B cell (primary cell): Measurements from ENCODE around the gene DNTTIP2. TPM values are rescaled to one million over a fixed set of nuclear protein-coding genes. Genes with fewer than 3 reads are reported as not detected.

ENCODE experiments used
- ATAC-seq: fragments of 200-7000 bp; cut with Tn5 transposase; one replicate; pipeline ENCODE4 v1.10.0; 2021; ENCODE audit warnings: low read depth, mild to moderate bottlenecking, moderate number of reproducible peaks, moderate library complexity
- CTCF ChIA-PET: fragments of 350-600 bp; sonication (Branson Sonifier 250); formaldehyde crosslinking; loops from one replicate; lab custom pipeline; 2021; ENCODE audit warnings: antibody characterized with exemption, inconsistent platforms; lab: Charles Lee
- POLR2A ChIA-PET: fragments of 350-600 bp; sonication (Branson Sonifier 250); formaldehyde crosslinking; loops from one replicate; lab custom pipeline; 2021; ENCODE audit warnings: antibody characterized with exemption; lab: Charles Lee
- DNase-seq: peaks from one replicate; pipeline ENCODE4 v3.0.0; 2013
- H2AFZ ChIP-seq: 2 replicates; pipeline ENCODE4 v1.6.1; 2012; ENCODE audit warnings: mild to moderate bottlenecking, low read depth, low read length; ENCODE audit not compliant: insufficient read depth, poor library complexity, severe bottlenecking
- H3K27ac ChIP-seq, 2 donors: 1 replicate in 1 of 2; 2 replicates in 1 of 2; pipeline ENCODE4 v1.5.1; 2012 to 2013; ENCODE audit warnings: low read length in 2 of 2, mild to moderate bottlenecking in 2 of 2, moderate library complexity in 1 of 2
- H3K27me3 ChIP-seq, 4 experiments: fragments of 200-600 bp in 1 of 4; sonication (generic) in 1 of 4; replicated peaks in 1 of 4; 1 replicate in 2 of 4; 2 replicates in 2 of 4; pipeline versions ENCODE4 v1.6.1 to v1.7.0; 2013 to 2016; ENCODE audit warnings: low read length in 3 of 4, mild to moderate bottlenecking in 2 of 4, mixed read lengths in 1 of 4, moderate library complexity in 1 of 4; ENCODE audit not compliant: insufficient read depth in 4 of 4, control insufficient read depth in 3 of 4; ENCODE audit errors: control extremely low read depth in 1 of 4
- H3K36me3 ChIP-seq, 2 experiments: replicated peaks in 1 of 2; 1 replicate in 1 of 2; 2 replicates in 1 of 2; pipeline versions ENCODE4 v1.6.1 to v1.7.1; 2013; ENCODE audit warnings: low read length in 1 of 2; ENCODE audit not compliant: insufficient read depth in 2 of 2, control insufficient read depth in 1 of 2; ENCODE audit errors: control extremely low read depth in 1 of 2, extremely low read depth in 1 of 2
- H3K4me1 ChIP-seq, 2 donors: fragments of 200-600 bp in 1 of 2; sonication (generic) in 1 of 2; 1 replicate in 1 of 2; 2 replicates in 1 of 2; pipeline versions ENCODE4 v1.5.1 to v1.6.1; 2013 to 2017; ENCODE audit warnings: low read length in 2 of 2; ENCODE audit not compliant: control insufficient read depth in 2 of 2, insufficient read depth in 2 of 2
- H3K4me2 ChIP-seq: replicated peaks from 2 replicates; pipeline ENCODE3; 2012; ENCODE audit warnings: mild to moderate bottlenecking, low read depth, low read length; ENCODE audit not compliant: poor library complexity, severe bottlenecking
- H3K4me3 ChIP-seq, 5 experiments: fragments of 200-600 bp in 1 of 5; sonication (generic) in 1 of 5; 1 replicate in 3 of 5; 2 replicates in 2 of 5; pipeline versions ENCODE4 v1.5.1 to v1.7.0; 2011 to 2016; ENCODE audit warnings: low read length in 4 of 5, mild to moderate bottlenecking in 4 of 5, low read depth in 2 of 5, control low read depth in 1 of 5, moderate library complexity in 1 of 5; ENCODE audit not compliant: insufficient read depth in 1 of 5; ENCODE audit errors: control extremely low read depth in 1 of 5, extremely low read depth in 1 of 5
- H3K79me2 ChIP-seq: fragments of 200-600 bp; sonication (generic); one replicate; pipeline ENCODE4 v1.6.0; 2016; ENCODE audit warnings: low read length; ENCODE audit not compliant: control insufficient read depth, insufficient read depth
- H3K9ac ChIP-seq: fragments of 200-600 bp; sonication (generic); 2 replicates; pipeline ENCODE4 v1.6.1; 2017; ENCODE audit warnings: mild to moderate bottlenecking, low read length, moderate library complexity
- H3K9me3 ChIP-seq, 3 donors: one replicate each; pipeline versions ENCODE4 v1.6.1 to v1.7.1; 2013; ENCODE audit warnings: low read length in 2 of 3; ENCODE audit not compliant: control insufficient read depth in 2 of 3, insufficient read depth in 1 of 3; ENCODE audit errors: control extremely low read depth in 1 of 3
- H4K20me1 ChIP-seq: 2 replicates; pipeline ENCODE4 v1.6.0; 2012; ENCODE audit warnings: mild to moderate bottlenecking, low read length; ENCODE audit not compliant: insufficient read depth, control insufficient read depth, poor library complexity, severe bottlenecking
- H3K27ac Mint-ChIP-seq: one replicate; pipeline ENCODE4 v1.8.0; 2021; ENCODE audit warnings: mixed read lengths
- H3K27me3 Mint-ChIP-seq: one replicate; pipeline ENCODE4 v1.8.0; 2021; ENCODE audit warnings: mixed read lengths
- H3K4me1 Mint-ChIP-seq: one replicate; pipeline ENCODE4 v1.8.0; 2021; ENCODE audit warnings: mixed read lengths
- H3K4me3 Mint-ChIP-seq: one replicate; pipeline ENCODE4 v1.8.0; 2021; ENCODE audit warnings: mixed read lengths
- H3K9me3 Mint-ChIP-seq: one replicate; pipeline ENCODE4 v1.8.0; 2022; ENCODE audit warnings: mixed read lengths; ENCODE audit not compliant: insufficient read depth
- EZH2 ChIP-seq: IDR thresholded peaks from 2 replicates; pipeline ENCODE4 v1.6.1; 2012; ENCODE audit warnings: borderline replicate concordance, low read depth, mild to moderate bottlenecking, moderate library complexity, low read length; ENCODE audit not compliant: insufficient read depth, poor library complexity, severe bottlenecking
- WGBS: methylation state at CpG from one replicate; pipeline ENCODE4 v1.1.5; 2013; ENCODE audit warnings: missing lambda C conversion rate; ENCODE audit not compliant: insufficient coverage; 5-methylcytosine and 5-hydroxymethylcytosine counted together
- intact Hi-C: fragments of 100-400 bp; cut with micrococcal nuclease; formaldehyde crosslinking; loops from one replicate; pipeline ENCODE4 v1.10.0; 2022
- polyA plus RNA-seq: library from polyadenylated mRNA; depleted of rRNA; stranded (reverse); fragments of >200 nt; gene quantifications from 2 replicates; pipeline ENCODE4 v1.2.3, GENCODE V29; 2012
- total RNA-seq, 2 donors: library from RNA; stranded (reverse); fragments of 120-200 nt in 1 of 2; gene quantifications; 1 replicate in 1 of 2; 2 replicates in 1 of 2; pipeline versions ENCODE4 v1.2.3 to v1.2.4, GENCODE V29; 2013 to 2022
- TF ChIP-seq, protein P1 (sequence below): fragments of 200-600 bp; IDR thresholded peaks from one replicate; pipeline ENCODE4 v1.8.0; 2022; ENCODE audit warnings: antibody characterized with exemption, mild to moderate bottlenecking

Gene DNTTIP2
- total and polyA plus RNA-seq, 2 donors (not counting 1 experiment from before 2014, with no cell fraction given), result 13.6 to 62.1 TPM

DNA sequence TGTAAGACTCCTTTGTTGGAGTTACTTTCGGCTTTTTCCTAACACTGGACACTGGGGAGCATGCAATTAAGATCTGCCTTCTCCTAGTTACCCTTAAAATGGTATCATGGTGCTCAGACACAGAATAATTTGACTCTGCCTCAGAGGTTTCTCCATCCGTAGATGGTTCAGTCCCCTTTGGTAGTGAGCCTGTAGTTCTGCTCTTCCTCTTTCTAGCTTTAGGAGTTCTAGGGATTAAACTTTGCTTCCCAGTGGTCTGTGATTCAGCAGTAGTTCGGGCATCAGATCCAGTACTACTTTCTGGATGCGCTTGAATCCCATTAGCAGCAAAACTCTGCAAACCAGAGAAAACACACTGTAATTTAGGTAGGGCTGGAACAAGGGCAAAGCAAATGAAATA lies 1.5 kb downstream of the DNTTIP2 start:
- ATAC-seq, result no peak
- peaks cover 57% of the 10 kb centered on the region for H3K79me2 ChIP-seq
- CTCF ChIA-PET, result interaction anchor here (0.7 kb wide), 1 partner anchor 33 kb away, joined by 3 read pairs; no protein-coding TSS in a partner anchor

DNA sequence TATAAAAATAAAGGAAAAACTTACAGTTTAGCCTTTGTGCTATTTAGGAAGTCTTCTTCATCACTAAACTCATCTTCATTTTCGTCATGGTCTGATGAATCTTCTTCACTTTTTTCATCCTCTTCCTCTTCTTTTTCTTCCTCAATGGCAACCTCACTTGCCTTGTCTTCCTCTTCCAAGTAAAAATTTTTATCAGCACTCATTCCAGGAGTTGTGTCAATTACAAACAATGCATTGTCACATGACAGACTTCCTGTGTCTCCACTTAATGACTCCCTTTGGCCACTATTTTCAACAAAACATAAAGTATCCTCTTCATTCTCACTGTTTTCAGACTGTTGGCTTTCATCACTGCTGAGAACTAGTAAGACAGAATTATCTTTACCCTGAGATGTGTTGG lies 2.8 kb downstream of the DNTTIP2 start:
- peaks cover 15 to 59% of the 10 kb centered on the region in 2 experiments for H3K36me3 ChIP-seq
- H3K27ac ChIP-seq, result peak overlapping the region in 1 of 2 donors; percentile 94
- H3K9ac ChIP-seq, result no peak overlapping the region
- H3K9me3 Mint-ChIP-seq, result no peaks in the 10 kb centered on the region
- intact Hi-C loops, result loop anchor here (10.0 kb wide), 2 partner anchors 441 to 691 kb away; partner anchors contain the start of genes CCDC18 and TMED5
- no peak overlapping the region for H2AFZ ChIP-seq
- peaks cover 26 to 30% of the 10 kb centered on the region in 2 donors for H3K4me1 ChIP-seq
- ChIA-PET CTCF (no interaction called here), POLR2A (no interaction called here)
- peaks cover 9% of the 10 kb centered on the region for H4K20me1 ChIP-seq
- peaks cover 41% of the 10 kb centered on the region for H3K4me1 Mint-ChIP-seq
- 44% methylated on average over 1 of the region's 1 CpG for WGBS
- ATAC-seq (no peak), DNase-seq (no peak)
- H3K9me3 ChIP-seq, result no peaks in the 10 kb centered on the region
- H3K27me3 ChIP-seq, result no peaks in the 10 kb centered on the region
- peak overlapping the region; percentile 35 for H3K4me2 ChIP-seq
- H3K4me3 ChIP-seq, result no peak overlapping the region
- TF ChIP-seq EZH2, result no peak
- TF ChIP-seq, protein P1, sequence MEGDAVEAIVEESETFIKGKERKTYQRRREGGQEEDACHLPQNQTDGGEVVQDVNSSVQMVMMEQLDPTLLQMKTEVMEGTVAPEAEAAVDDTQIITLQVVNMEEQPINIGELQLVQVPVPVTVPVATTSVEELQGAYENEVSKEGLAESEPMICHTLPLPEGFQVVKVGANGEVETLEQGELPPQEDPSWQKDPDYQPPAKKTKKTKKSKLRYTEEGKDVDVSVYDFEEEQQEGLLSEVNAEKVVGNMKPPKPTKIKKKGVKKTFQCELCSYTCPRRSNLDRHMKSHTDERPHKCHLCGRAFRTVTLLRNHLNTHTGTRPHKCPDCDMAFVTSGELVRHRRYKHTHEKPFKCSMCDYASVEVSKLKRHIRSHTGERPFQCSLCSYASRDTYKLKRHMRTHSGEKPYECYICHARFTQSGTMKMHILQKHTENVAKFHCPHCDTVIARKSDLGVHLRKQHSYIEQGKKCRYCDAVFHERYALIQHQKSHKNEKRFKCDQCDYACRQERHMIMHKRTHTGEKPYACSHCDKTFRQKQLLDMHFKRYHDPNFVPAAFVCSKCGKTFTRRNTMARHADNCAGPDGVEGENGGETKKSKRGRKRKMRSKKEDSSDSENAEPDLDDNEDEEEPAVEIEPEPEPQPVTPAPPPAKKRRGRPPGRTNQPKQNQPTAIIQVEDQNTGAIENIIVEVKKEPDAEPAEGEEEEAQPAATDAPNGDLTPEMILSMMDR, result no peak
- peak overlapping the region; percentile 98 for H3K4me3 Mint-ChIP-seq
- H3K27ac Mint-ChIP-seq, result peak overlapping the region; percentile 51
- H3K79me2 ChIP-seq, result peaks cover 57% of the 10 kb centered on the region
- H3K27me3 Mint-ChIP-seq, result no peaks in the 10 kb centered on the region

More for the DNA sequence above, 1.5 kb downstream of the DNTTIP2 start:
- H3K4me2 ChIP-seq, result no peak overlapping the region
- H3K4me3 ChIP-seq, result peak overlapping the region in 1 of 5 experiments; percentile 83
- Mint-ChIP-seq H3K27ac (peak overlapping the region; percentile 47), H3K27me3 (no peaks in the 10 kb centered on the region), H3K4me3 (peak overlapping the region; percentile 98), H3K9me3 (no peaks in the 10 kb centered on the region), H3K4me1 (peaks cover 41% of the 10 kb centered on the region)
- H4K20me1 ChIP-seq, result peaks cover 9% of the 10 kb centered on the region
- intact Hi-C loops, result loop anchor here (10.0 kb wide), 2 partner anchors 443 to 693 kb away; partner anchors contain the start of genes CCDC18 and TMED5
- no peak overlapping the region for H3K9ac ChIP-seq
- POLR2A ChIA-PET, result no interaction called here
- TF ChIP-seq, protein P1, result no peak
- no peak for TF ChIP-seq EZH2
- no peak overlapping the region for H2AFZ ChIP-seq
- H3K27ac ChIP-seq, result peak overlapping the region in 1 of 2 donors; percentile 94
- peaks cover 26 to 30% of the 10 kb centered on the region in 2 donors for H3K4me1 ChIP-seq
- H3K36me3 ChIP-seq, result peaks cover 6 to 46% of the 10 kb centered on the region in 2 experiments
- 96% methylated on average over 3 of the region's 4 CpGs for WGBS
- no peaks in the 10 kb centered on the region for H3K9me3 ChIP-seq
- H3K27me3 ChIP-seq, result no peaks in the 10 kb centered on the region
- DNase-seq, result no peak
